ENCODE data around the gene CAPZA1. TPM values are rescaled to one million over a fixed set of nuclear protein-coding genes. Genes with fewer than 3 reads are reported as not detected.

Gene CAPZA1
- total and polyA plus RNA-seq, 4 donors: 28.6 to 74.8 (median 48.9) TPM

- WGBS: 88% methylated on average over 15 of the region's 15 CpGs
- H3K9ac ChIP-seq (ENCODE audit: low read depth in 1 of 2, low read length in 2 of 2): no peak overlapping the region
- H3K27me3 ChIP-seq (ENCODE audit: control insufficient read depth in 4 of 4, insufficient read depth in 4 of 4, low read length in 3 of 4): no peaks in the 10 kb centered on the region
- H3K36me3 ChIP-seq (ENCODE audit: control insufficient read depth in 4 of 4, insufficient read depth in 3 of 4, low read depth in 1 of 4, low read length in 3 of 4): peaks cover 4 to 60% (median 28%) of the 10 kb centered on the region in 4 donors
- H3K4me3 ChIP-seq (ENCODE audit: low read depth in 1 of 3, low read length in 3 of 3): no peak overlapping the region
- DNase-seq (ENCODE audit: low spot score): peak; percentile 16
- TF ChIP-seq REST (IDR thresholded peaks at IDR 0.05) (no peak), NR2F2 (IDR thresholded peaks at IDR 0.05) (no peak), TAF1 (conservative IDR thresholded peaks at IDR 0.05) (no peak), CTCF (IDR thresholded peaks at IDR 0.05; ENCODE audit: low read depth, low read length, missing input control) (no peak), EGR1 (IDR thresholded peaks at IDR 0.05; ENCODE audit: low read depth in 2 of 2) (no peak), GABPA (IDR thresholded peaks at IDR 0.05 in 1 of 2, conservative IDR thresholded peaks at IDR 0.05 in 1 of 2) (no peak), JUND (IDR thresholded peaks at IDR 0.05) (no peak), HNF4G (IDR thresholded peaks at IDR 0.05) (no peak), RXRA (IDR thresholded peaks at IDR 0.05) (no peak), ZBTB33 (IDR thresholded peaks at IDR 0.05) (no peak), FOXA2 (IDR thresholded peaks at IDR 0.05) (no peak)
- TF ChIP-seq, protein P1, sequence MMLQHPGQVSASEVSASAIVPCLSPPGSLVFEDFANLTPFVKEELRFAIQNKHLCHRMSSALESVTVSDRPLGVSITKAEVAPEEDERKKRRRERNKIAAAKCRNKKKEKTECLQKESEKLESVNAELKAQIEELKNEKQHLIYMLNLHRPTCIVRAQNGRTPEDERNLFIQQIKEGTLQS (IDR thresholded peaks at IDR 0.05): no peak
- TF ChIP-seq, protein P2, sequence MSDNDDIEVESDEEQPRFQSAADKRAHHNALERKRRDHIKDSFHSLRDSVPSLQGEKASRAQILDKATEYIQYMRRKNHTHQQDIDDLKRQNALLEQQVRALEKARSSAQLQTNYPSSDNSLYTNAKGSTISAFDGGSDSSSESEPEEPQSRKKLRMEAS (IDR thresholded peaks at IDR 0.05): no peak
- H3K4me1 ChIP-seq (ENCODE audit: control insufficient read depth in 4 of 4, insufficient read depth in 4 of 4, low read length in 3 of 4): peaks cover 6 to 17% (median 15%) of the 10 kb centered on the region in 4 donors
- H3K9me3 ChIP-seq (ENCODE audit: control insufficient read depth in 4 of 4, low read length in 3 of 4): no peaks in the 10 kb centered on the region
- no peak overlapping the region for H3K27ac ChIP-seq (ENCODE audit: low read depth in 1 of 2, low read length in 2 of 2)
These were observed 74.8 kb downstream of the CAPZA1 start for GRCh38 chr1:112694363-112694929.

DNA sequence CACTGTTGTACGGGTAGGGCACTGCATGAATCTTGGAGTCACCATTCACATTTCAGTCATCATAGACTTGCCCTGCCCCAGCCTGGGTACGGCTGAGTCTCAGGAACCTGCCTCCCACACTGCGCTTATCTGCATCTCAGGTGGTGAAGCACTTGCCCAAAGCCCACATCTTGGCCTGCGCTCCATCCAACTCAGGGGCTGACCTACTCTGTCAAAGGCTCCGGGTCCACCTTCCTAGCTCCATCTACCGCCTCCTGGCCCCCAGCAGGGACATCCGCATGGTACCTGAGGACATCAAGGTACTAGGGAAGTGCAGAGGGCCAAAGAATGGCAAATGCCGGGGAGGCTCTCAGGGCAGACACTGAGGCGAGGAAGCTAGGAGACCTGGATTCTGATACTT is 75.6 kb downstream of the CAPZA1 start:
- H3K27me3 ChIP-seq (ENCODE audit: control insufficient read depth in 4 of 4, insufficient read depth in 4 of 4, low read length in 3 of 4): no peaks in the 10 kb centered on the region
- WGBS: 98% methylated on average over 9 of the region's 9 CpGs
- H3K36me3 ChIP-seq (ENCODE audit: control insufficient read depth in 4 of 4, insufficient read depth in 3 of 4, low read depth in 1 of 4, low read length in 3 of 4): peaks cover 0 to 53% (median 24%) of the 10 kb centered on the region in 4 donors
- TF ChIP-seq, protein P1 (IDR thresholded peaks at IDR 0.05): no peak
- TF ChIP-seq FOXA2 (IDR thresholded peaks at IDR 0.05) (no peak), CTCF (IDR thresholded peaks at IDR 0.05; ENCODE audit: low read depth, low read length, missing input control) (no peak), GABPA (IDR thresholded peaks at IDR 0.05 in 1 of 2, conservative IDR thresholded peaks at IDR 0.05 in 1 of 2) (no peak), NR2F2 (IDR thresholded peaks at IDR 0.05) (no peak), TAF1 (conservative IDR thresholded peaks at IDR 0.05) (no peak), RXRA (IDR thresholded peaks at IDR 0.05) (no peak)
- TF ChIP-seq, protein P2 (IDR thresholded peaks at IDR 0.05): no peak
- DNase-seq (ENCODE audit: low spot score): no peak
- H3K27ac ChIP-seq (ENCODE audit: low read depth in 1 of 2, low read length in 2 of 2): no peak overlapping the region
- H3K4me3 ChIP-seq (ENCODE audit: low read depth in 1 of 3, low read length in 3 of 3): no peak overlapping the region
- peaks cover 11 to 26% (median 23%) of the 10 kb centered on the region in 4 donors for H3K4me1 ChIP-seq (ENCODE audit: control insufficient read depth in 4 of 4, insufficient read depth in 4 of 4, low read length in 3 of 4)
- H3K9me3 ChIP-seq (ENCODE audit: control insufficient read depth in 4 of 4, low read length in 3 of 4): no peaks in the 10 kb centered on the region
- H3K9ac ChIP-seq (ENCODE audit: low read depth in 1 of 2, low read length in 2 of 2): no peak overlapping the region
